Measurements from ENCODE around the gene ADAMTSL4.
"Not testable (repeated sequence)": the region's sequence is repeated elsewhere in the genome, so short reads cannot be mapped to it uniquely, and the experiment has no call there.

Gene ADAMTSL4

GRCh38 chr1:150582371-150582770 lies 33.2 kb downstream of the ADAMTSL4 start:
- no peak for TF ChIP-seq CTCF (IDR thresholded peaks at IDR 0.05; ENCODE audit: low read length, missing control alignments)
- peak; percentile 36 for DNase-seq (ENCODE audit: low read depth)
- H3K4me3 ChIP-seq (replicated peaks; ENCODE audit: low read depth, low read length), result no peak overlapping the region

- peak; percentile 35 for DNase-seq (ENCODE audit: low read depth)
- no peak overlapping the region for H3K4me3 ChIP-seq (replicated peaks; ENCODE audit: low read depth, low read length)
- no peak for TF ChIP-seq CTCF (IDR thresholded peaks at IDR 0.05; ENCODE audit: low read length, missing control alignments)
Observed at GRCh38 chr1:150596095-150596892, 47.1 kb downstream of the ADAMTSL4 start.

GRCh38 chr1:150596976-150597375 lies 47.8 kb downstream of the ADAMTSL4 start:
- TF ChIP-seq CTCF (IDR thresholded peaks at IDR 0.05; ENCODE audit: low read length, missing control alignments), result no peak
- H3K4me3 ChIP-seq (replicated peaks; ENCODE audit: low read depth, low read length), result no peak overlapping the region
- DNase-seq (ENCODE audit: low read depth), result no peak

- DNase-seq (ENCODE audit: low read depth); H3K4me3 ChIP-seq (replicated peaks; ENCODE audit: low read depth, low read length): not testable (repeated sequence)
Observed at GRCh38 chr1:150598346-150598745, 49.1 kb downstream of the ADAMTSL4 start.

GRCh38 chr1:150601540-150601939 lies 52.3 kb downstream of the ADAMTSL4 start:
- H3K4me3 ChIP-seq (replicated peaks; ENCODE audit: low read depth, low read length), result no peak overlapping the region
- TF ChIP-seq CTCF (IDR thresholded peaks at IDR 0.05; ENCODE audit: low read length, missing control alignments), result no peak
- DNase-seq (ENCODE audit: low read depth), result no peak

GRCh38 chr1:150602372-150602771 lies 53.2 kb downstream of the ADAMTSL4 start:
- DNase-seq (ENCODE audit: low read depth), result not testable (repeated sequence)

GRCh38 chr1:150603711-150604110 lies 54.5 kb downstream of the ADAMTSL4 start:
- H3K4me3 ChIP-seq (replicated peaks; ENCODE audit: low read depth, low read length), result no peak overlapping the region
- no peak for DNase-seq (ENCODE audit: low read depth)
- TF ChIP-seq CTCF (IDR thresholded peaks at IDR 0.05; ENCODE audit: low read length, missing control alignments), result no peak

More at GRCh38 chr1:150602372-150602771, 53.2 kb downstream of the ADAMTSL4 start:
- H3K4me3 ChIP-seq (replicated peaks; ENCODE audit: low read depth, low read length), result not testable (repeated sequence)

GRCh38 chr1:150604226-150604588 lies 55.0 kb downstream of the ADAMTSL4 start:
- TF ChIP-seq CTCF (IDR thresholded peaks at IDR 0.05; ENCODE audit: low read length, missing control alignments), result no peak
- no peak overlapping the region for H3K4me3 ChIP-seq (replicated peaks; ENCODE audit: low read depth, low read length)
- DNase-seq (ENCODE audit: low read depth), result no peak

- DNase-seq (ENCODE audit: low read depth); H3K4me3 ChIP-seq (replicated peaks; ENCODE audit: low read depth, low read length): not testable (repeated sequence)
Observed at GRCh38 chr1:150605451-150605731, 56.2 kb downstream of the ADAMTSL4 start.

Data from fibroblast of pulmonary artery (primary cell).